ENCODE results near the gene CHAF1B.

CHAF1B gene

DNA sequence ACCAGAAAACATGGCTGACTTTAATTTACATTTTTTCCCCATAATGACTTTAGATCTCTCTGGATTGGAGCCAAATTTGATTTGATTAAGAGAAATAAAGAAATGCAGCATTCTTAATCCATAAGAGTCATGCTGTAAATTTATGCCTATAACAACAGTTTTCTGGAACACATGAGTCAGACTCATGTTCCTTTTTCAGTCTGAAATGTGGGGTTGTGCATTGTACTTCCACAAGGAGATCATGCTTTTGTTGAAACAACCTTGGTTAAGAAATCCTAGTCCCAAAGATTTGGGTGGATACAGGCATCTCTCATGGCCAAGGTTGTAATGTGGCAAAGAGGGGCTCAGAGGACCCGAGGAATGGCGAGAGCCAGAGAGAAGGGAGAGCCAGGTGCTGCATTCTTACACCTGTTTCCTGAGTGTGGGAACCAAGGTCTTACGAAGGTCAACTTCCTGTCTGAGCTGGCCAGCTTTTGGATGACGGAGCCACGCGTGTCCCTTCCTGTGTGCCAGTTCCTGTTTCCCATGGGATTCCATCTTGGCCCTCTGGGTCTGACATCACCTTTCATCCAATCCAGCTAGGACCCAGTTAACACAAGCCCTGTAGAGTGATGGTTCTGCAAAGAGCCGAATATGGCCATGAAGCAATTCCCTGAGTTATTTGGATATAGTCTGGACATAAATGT, 71.7 kb downstream of the CHAF1B start:
- H3K27ac ChIP-seq (ENCODE audit: low read depth, low read length, poor library complexity, severe bottlenecking): no peak overlapping the region
- H3K4me2 ChIP-seq (ENCODE audit: low read length): no peak overlapping the region
- no peaks in the 10 kb centered on the region for H3K4me1 ChIP-seq (ENCODE audit: insufficient read depth, low read length, severe bottlenecking)
- no peak overlapping the region for H2AFZ ChIP-seq (ENCODE audit: low read length)
- no peaks in the 10 kb centered on the region for H3K36me3 ChIP-seq (ENCODE audit: insufficient read depth, low read length)
- H3K79me2 ChIP-seq (ENCODE audit: insufficient read depth, low read length): no peaks in the 10 kb centered on the region
- no peaks in the 10 kb centered on the region for H3K9me3 ChIP-seq (ENCODE audit: low read length)
- H4K20me1 ChIP-seq (ENCODE audit: insufficient read depth, low read length): no peaks in the 10 kb centered on the region
- no peaks in the 10 kb centered on the region for H3K9me2 ChIP-seq (ENCODE audit: low read depth, low read length)
- H3K4me3 ChIP-seq (ENCODE audit: low read depth, low read length, poor library complexity, severe bottlenecking): no peak overlapping the region
- no peaks in the 10 kb centered on the region for H3F3A ChIP-seq (ENCODE audit: insufficient read depth, low read length)
- no peak for TF ChIP-seq EZH2 (IDR thresholded peaks at IDR 0.05; ENCODE audit: borderline replicate concordance, low read length)
- TF ChIP-seq, protein P1, sequence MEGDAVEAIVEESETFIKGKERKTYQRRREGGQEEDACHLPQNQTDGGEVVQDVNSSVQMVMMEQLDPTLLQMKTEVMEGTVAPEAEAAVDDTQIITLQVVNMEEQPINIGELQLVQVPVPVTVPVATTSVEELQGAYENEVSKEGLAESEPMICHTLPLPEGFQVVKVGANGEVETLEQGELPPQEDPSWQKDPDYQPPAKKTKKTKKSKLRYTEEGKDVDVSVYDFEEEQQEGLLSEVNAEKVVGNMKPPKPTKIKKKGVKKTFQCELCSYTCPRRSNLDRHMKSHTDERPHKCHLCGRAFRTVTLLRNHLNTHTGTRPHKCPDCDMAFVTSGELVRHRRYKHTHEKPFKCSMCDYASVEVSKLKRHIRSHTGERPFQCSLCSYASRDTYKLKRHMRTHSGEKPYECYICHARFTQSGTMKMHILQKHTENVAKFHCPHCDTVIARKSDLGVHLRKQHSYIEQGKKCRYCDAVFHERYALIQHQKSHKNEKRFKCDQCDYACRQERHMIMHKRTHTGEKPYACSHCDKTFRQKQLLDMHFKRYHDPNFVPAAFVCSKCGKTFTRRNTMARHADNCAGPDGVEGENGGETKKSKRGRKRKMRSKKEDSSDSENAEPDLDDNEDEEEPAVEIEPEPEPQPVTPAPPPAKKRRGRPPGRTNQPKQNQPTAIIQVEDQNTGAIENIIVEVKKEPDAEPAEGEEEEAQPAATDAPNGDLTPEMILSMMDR (IDR thresholded peaks at IDR 0.05; ENCODE audit: low read length): no peak
- no peak overlapping the region for H3K9ac ChIP-seq (ENCODE audit: low read length)
- H3K27me3 ChIP-seq (ENCODE audit: insufficient read depth, low read length): peaks cover 12% of the 10 kb centered on the region; the same call in 1 of the 2 replicates

DNA sequence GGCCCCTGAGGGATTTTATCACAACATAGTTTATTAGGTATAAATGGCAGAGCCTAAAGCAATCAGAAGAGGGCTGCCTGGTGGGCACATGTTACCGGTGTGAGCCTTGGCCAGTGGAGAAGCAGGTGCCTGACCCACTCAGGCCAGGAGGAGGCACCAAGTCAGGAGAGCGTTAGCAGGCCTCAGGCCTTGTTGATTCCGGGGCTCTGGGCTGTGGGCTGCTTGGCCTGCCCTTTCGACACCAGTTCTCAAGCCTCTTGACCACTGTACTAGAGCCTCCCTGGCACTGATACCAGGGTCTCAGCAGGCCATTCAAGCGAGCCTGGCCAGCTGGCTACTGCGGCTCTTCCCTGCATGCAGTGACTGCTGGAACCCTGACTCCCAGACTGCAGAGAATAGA, 73.9 kb downstream of the CHAF1B start:
- H3K9ac ChIP-seq (ENCODE audit: low read length): no peak overlapping the region
- H3K79me2 ChIP-seq (ENCODE audit: insufficient read depth, low read length): no peaks in the 10 kb centered on the region
- H3K27me3 ChIP-seq (ENCODE audit: insufficient read depth, low read length): peaks cover 12% of the 10 kb centered on the region; the same call in 1 of the 2 replicates
- H4K20me1 ChIP-seq (ENCODE audit: insufficient read depth, low read length): no peaks in the 10 kb centered on the region
- no peaks in the 10 kb centered on the region for H3K9me3 ChIP-seq (ENCODE audit: low read length)
- H3F3A ChIP-seq (ENCODE audit: insufficient read depth, low read length): no peaks in the 10 kb centered on the region
- H3K4me2 ChIP-seq (ENCODE audit: low read length): no peak overlapping the region
- no peaks in the 10 kb centered on the region for H3K4me1 ChIP-seq (ENCODE audit: insufficient read depth, low read length, severe bottlenecking)
- H3K36me3 ChIP-seq (ENCODE audit: insufficient read depth, low read length): no peaks in the 10 kb centered on the region
- no peak overlapping the region for H3K4me3 ChIP-seq (ENCODE audit: low read depth, low read length, poor library complexity, severe bottlenecking)
- TF ChIP-seq, protein P1 (IDR thresholded peaks at IDR 0.05; ENCODE audit: low read length): no peak
- H3K27ac ChIP-seq (ENCODE audit: low read depth, low read length, poor library complexity, severe bottlenecking): no peak overlapping the region
- H3K9me2 ChIP-seq (ENCODE audit: low read depth, low read length): no peaks in the 10 kb centered on the region
- H2AFZ ChIP-seq (ENCODE audit: low read length): no peak overlapping the region

DNA sequence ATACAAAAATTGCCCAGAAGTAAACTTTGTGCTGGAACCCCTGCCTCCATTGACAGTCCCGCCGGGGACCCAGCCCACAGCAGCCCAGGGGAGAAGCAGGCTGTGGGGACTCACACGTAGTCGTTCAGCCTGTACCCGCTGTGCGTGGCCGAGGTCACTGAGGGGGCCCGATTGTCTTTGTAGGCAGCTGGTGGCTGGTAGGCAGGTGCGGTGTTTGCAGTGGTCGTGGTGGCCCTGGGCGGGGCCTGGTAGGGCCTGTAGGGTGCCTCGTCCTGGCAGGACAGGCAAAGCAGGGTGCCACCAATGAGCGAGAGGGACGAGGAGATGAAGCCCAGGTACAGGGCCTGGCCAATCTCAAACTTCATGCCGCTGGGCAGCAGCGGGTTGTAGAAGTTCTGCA, 75.7 kb downstream of the CHAF1B start:
- Histone ChIP-seq H3K9ac (ENCODE audit: low read length) (no peak overlapping the region), H3K9me3 (ENCODE audit: low read length) (no peaks in the 10 kb centered on the region)
- no peak for TF ChIP-seq EZH2 (IDR thresholded peaks at IDR 0.05; ENCODE audit: borderline replicate concordance, low read length)
- TF ChIP-seq, protein P1 (IDR thresholded peaks at IDR 0.05; ENCODE audit: low read length): no peak

More for the DNA sequence above, 75.7 kb downstream of the CHAF1B start:
- Histone ChIP-seq H3K4me3 (ENCODE audit: low read depth, low read length, poor library complexity, severe bottlenecking) (no peak overlapping the region), H4K20me1 (ENCODE audit: insufficient read depth, low read length) (no peaks in the 10 kb centered on the region), H3K27me3 (ENCODE audit: insufficient read depth, low read length) (peaks cover 5% of the 10 kb centered on the region; the same call in 1 of the 2 replicates), H3K4me1 (ENCODE audit: insufficient read depth, low read length, severe bottlenecking) (no peaks in the 10 kb centered on the region), H3K9me2 (ENCODE audit: low read depth, low read length) (no peaks in the 10 kb centered on the region), H3K27ac (ENCODE audit: low read depth, low read length, poor library complexity, severe bottlenecking) (no peak overlapping the region), H3F3A (ENCODE audit: insufficient read depth, low read length) (no peaks in the 10 kb centered on the region), H3K36me3 (ENCODE audit: insufficient read depth, low read length) (no peaks in the 10 kb centered on the region), H2AFZ (ENCODE audit: low read length) (no peak overlapping the region), H3K4me2 (ENCODE audit: low read length) (no peak overlapping the region), H3K79me2 (ENCODE audit: insufficient read depth, low read length) (no peaks in the 10 kb centered on the region)
